Right lobe of liver (tissue), 4 donors: Measurements from ENCODE around the gene SEPTIN1.

Experiments used
- CTCF ChIP-seq, 4 donors: fragments of 200-600 bp in 3 of 4; fragments of 450-650 bp in 1 of 4; IDR thresholded peaks; one replicate each; pipeline versions ENCODE4 v1.5.1 to v1.8.0; 2016 to 2022; ENCODE audit warnings: antibody characterized with exemption in 4 of 4, mild to moderate bottlenecking in 2 of 4
- POLR2A ChIP-seq: fragments of 450-650 bp; IDR thresholded peaks from one replicate; pipeline ENCODE4 v1.6.1; 2017; ENCODE audit warnings: antibody characterized with exemption, mild to moderate bottlenecking
- donor health status: DM: no; HTN: no; CAD: no.
- donor health status: DM: no; HTN: no; CAD: no.
- donor health status: DM: no; HTN: yes; CAD: no.

DNA sequence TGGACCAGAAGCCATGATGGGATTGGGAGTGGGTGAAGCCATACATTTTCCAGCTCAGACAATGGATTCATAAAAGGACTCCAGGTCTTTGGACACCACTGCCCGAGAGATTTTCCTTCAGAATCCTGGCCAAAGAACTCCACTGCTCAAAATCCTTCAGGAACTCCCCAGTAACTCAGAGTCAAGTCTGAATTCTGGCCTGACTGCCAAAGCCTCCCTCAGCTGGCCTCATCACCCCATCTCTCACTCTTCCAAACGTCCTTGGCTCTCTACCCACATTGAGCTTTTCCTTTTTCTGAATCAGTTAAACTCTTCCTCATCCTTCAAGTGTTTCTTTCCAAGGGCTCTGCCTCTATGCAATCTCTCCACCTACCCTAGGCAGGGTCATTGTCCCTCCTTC lies 1.2 kb upstream of the SEPTIN1 start:
- TF ChIP-seq CTCF (IDR thresholded peaks at IDR 0.05) (no peak), POLR2A (no peak)
